Right lobe of liver (tissue), 4 donors: ENCODE data around the gene SUN1.

Experiments
- POLR2A ChIP-seq: fragments of 450-650 bp; IDR thresholded peaks from one replicate; pipeline ENCODE4 v1.6.1; 2017; ENCODE audit warnings: antibody characterized with exemption, mild to moderate bottlenecking
- TF ChIP-seq, protein P1 (sequence below), 4 donors: fragments of 200-600 bp in 3 of 4; fragments of 450-650 bp in 1 of 4; IDR thresholded peaks; one replicate each; pipeline versions ENCODE4 v1.5.1 to v1.8.0; 2016 to 2022; ENCODE audit warnings: antibody characterized with exemption in 4 of 4, mild to moderate bottlenecking in 2 of 4
- donor health status: DM: no; HTN: no; CAD: no.
- donor health status: DM: no; HTN: no; CAD: no.
- donor health status: DM: no; HTN: yes; CAD: no.

DNA sequence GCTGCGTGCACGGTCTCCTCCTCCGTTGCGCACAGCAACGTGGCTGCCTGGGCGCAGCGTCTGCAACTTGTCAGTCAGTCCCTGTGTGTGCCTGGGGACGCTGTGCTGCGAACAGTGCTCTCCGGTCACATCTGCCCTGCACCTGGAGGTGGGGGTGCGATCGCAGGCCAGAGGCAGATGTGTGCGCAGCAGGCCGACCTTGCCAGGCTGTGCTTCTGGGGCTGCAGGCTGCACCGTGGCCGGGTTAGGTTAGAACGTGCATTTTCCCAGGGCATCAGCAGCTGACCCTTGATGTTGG lies 35.9 kb downstream of the SUN1 start:
- no peak for TF ChIP-seq POLR2A
- TF ChIP-seq, protein P1, sequence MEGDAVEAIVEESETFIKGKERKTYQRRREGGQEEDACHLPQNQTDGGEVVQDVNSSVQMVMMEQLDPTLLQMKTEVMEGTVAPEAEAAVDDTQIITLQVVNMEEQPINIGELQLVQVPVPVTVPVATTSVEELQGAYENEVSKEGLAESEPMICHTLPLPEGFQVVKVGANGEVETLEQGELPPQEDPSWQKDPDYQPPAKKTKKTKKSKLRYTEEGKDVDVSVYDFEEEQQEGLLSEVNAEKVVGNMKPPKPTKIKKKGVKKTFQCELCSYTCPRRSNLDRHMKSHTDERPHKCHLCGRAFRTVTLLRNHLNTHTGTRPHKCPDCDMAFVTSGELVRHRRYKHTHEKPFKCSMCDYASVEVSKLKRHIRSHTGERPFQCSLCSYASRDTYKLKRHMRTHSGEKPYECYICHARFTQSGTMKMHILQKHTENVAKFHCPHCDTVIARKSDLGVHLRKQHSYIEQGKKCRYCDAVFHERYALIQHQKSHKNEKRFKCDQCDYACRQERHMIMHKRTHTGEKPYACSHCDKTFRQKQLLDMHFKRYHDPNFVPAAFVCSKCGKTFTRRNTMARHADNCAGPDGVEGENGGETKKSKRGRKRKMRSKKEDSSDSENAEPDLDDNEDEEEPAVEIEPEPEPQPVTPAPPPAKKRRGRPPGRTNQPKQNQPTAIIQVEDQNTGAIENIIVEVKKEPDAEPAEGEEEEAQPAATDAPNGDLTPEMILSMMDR (IDR thresholded peaks at IDR 0.05): no peak
